ENCODE measurements around the gene CPSF4L. TPM values are rescaled to one million over a fixed set of nuclear protein-coding genes. Genes with fewer than 3 reads are reported as not detected.

CPSF4L gene
- polyA plus RNA-seq, 1 donor (not counting 4 experiments of a cell fraction or from before 2014, with no cell fraction given) = not detected

- Histone ChIP-seq H3K27me3 (ENCODE audit: control insufficient read depth, extremely low read depth, insufficient read depth, low read length) (no peaks in the 10 kb centered on the region), H4K20me1 (ENCODE audit: control insufficient read depth, extremely low read depth, insufficient read depth, low read length) (no peaks in the 10 kb centered on the region), H3K79me2 (ENCODE audit: control insufficient read depth, insufficient read depth, low read length) (peaks cover 21% of the 10 kb centered on the region), H3K9me3 (ENCODE audit: control insufficient read depth, low read depth, low read length) (no peaks in the 10 kb centered on the region), H3K36me3 (ENCODE audit: control insufficient read depth in 2 of 2, extremely low read depth in 1 of 2, insufficient read depth in 2 of 2, low read length in 2 of 2) (peaks cover 9 to 11% of the 10 kb centered on the region in 2 experiments), H3K4me3 (ENCODE audit: control insufficient read depth in 2 of 3, extremely low read depth in 1 of 3, insufficient read depth in 2 of 3, low read depth in 1 of 3, low read length in 3 of 3) (no peak overlapping the region), H3K4me1 (ENCODE audit: control insufficient read depth, extremely low read depth, insufficient read depth, low read length) (no peaks in the 10 kb centered on the region), H2AFZ (ENCODE audit: control insufficient read depth, low read length) (no peak overlapping the region), H3K27ac (ENCODE audit: control insufficient read depth, insufficient read depth, low read length) (no peak overlapping the region), H3K4me2 (ENCODE audit: control insufficient read depth, extremely low read depth, insufficient read depth, low read depth, low read length) (no peak overlapping the region), H3K9ac (ENCODE audit: control insufficient read depth, extremely low read depth, insufficient read depth, low read length) (no peak overlapping the region), H3K9me1 (ENCODE audit: control insufficient read depth, extremely low read depth, insufficient read depth, low read length) (peaks cover 4% of the 10 kb centered on the region)
- dilution Hi-C loops (cut with MboI; ENCODE audit: extremely low pct_ligation_motif_present, low sequenced_read_pairs) = no loop called here
- FAIRE-seq (no peak), DNase-seq (ENCODE audit: low read depth, low spot score) (no peak)
- TF ChIP-seq, protein P1, sequence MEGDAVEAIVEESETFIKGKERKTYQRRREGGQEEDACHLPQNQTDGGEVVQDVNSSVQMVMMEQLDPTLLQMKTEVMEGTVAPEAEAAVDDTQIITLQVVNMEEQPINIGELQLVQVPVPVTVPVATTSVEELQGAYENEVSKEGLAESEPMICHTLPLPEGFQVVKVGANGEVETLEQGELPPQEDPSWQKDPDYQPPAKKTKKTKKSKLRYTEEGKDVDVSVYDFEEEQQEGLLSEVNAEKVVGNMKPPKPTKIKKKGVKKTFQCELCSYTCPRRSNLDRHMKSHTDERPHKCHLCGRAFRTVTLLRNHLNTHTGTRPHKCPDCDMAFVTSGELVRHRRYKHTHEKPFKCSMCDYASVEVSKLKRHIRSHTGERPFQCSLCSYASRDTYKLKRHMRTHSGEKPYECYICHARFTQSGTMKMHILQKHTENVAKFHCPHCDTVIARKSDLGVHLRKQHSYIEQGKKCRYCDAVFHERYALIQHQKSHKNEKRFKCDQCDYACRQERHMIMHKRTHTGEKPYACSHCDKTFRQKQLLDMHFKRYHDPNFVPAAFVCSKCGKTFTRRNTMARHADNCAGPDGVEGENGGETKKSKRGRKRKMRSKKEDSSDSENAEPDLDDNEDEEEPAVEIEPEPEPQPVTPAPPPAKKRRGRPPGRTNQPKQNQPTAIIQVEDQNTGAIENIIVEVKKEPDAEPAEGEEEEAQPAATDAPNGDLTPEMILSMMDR (optimal IDR thresholded peaks at IDR 0.05 in 1 of 3, IDR thresholded peaks at IDR 0.05 in 1 of 3, conservative IDR thresholded peaks at IDR 0.05 in 1 of 3; ENCODE audit: extremely low read depth in 1 of 3, insufficient read depth in 2 of 3, low read length in 3 of 3) = no peak
- no peak for TF ChIP-seq EZH2 (IDR thresholded peaks at IDR 0.05; ENCODE audit: low read length)
Measured at GRCh38 chr17:73214008-73214407, 47.7 kb downstream of the CPSF4L start.

- H3K9me3 ChIP-seq (ENCODE audit: control insufficient read depth, low read depth, low read length) = no peaks in the 10 kb centered on the region
- H3K27me3 ChIP-seq (ENCODE audit: control insufficient read depth, extremely low read depth, insufficient read depth, low read length) = no peaks in the 10 kb centered on the region
- no peak overlapping the region for H3K27ac ChIP-seq (ENCODE audit: control insufficient read depth, insufficient read depth, low read length)
- no peak overlapping the region for H3K9ac ChIP-seq (ENCODE audit: control insufficient read depth, extremely low read depth, insufficient read depth, low read length)
- H3K9me1 ChIP-seq (ENCODE audit: control insufficient read depth, extremely low read depth, insufficient read depth, low read length) = peaks cover 4% of the 10 kb centered on the region
- no peaks in the 10 kb centered on the region for H3K4me1 ChIP-seq (ENCODE audit: control insufficient read depth, extremely low read depth, insufficient read depth, low read length)
- dilution Hi-C loops (cut with MboI; ENCODE audit: extremely low pct_ligation_motif_present, low sequenced_read_pairs) = no loop called here
- FAIRE-seq (no peak), DNase-seq (ENCODE audit: low read depth, low spot score) (no peak)
- H4K20me1 ChIP-seq (ENCODE audit: control insufficient read depth, extremely low read depth, insufficient read depth, low read length) = no peaks in the 10 kb centered on the region
- peaks cover 21% of the 10 kb centered on the region for H3K79me2 ChIP-seq (ENCODE audit: control insufficient read depth, insufficient read depth, low read length)
- H3K4me2 ChIP-seq (ENCODE audit: control insufficient read depth, extremely low read depth, insufficient read depth, low read depth, low read length) = no peak overlapping the region
- H3K36me3 ChIP-seq (ENCODE audit: control insufficient read depth in 2 of 2, extremely low read depth in 1 of 2, insufficient read depth in 2 of 2, low read length in 2 of 2) = peaks cover 21 to 22% of the 10 kb centered on the region in 2 experiments
- H3K4me3 ChIP-seq (ENCODE audit: control insufficient read depth in 2 of 3, extremely low read depth in 1 of 3, insufficient read depth in 2 of 3, low read depth in 1 of 3, low read length in 3 of 3) = no peak overlapping the region
- TF ChIP-seq EZH2 (IDR thresholded peaks at IDR 0.05; ENCODE audit: low read length) = no peak
- TF ChIP-seq, protein P1 (optimal IDR thresholded peaks at IDR 0.05 in 1 of 3, IDR thresholded peaks at IDR 0.05 in 1 of 3, conservative IDR thresholded peaks at IDR 0.05 in 1 of 3; ENCODE audit: extremely low read depth in 1 of 3, insufficient read depth in 2 of 3, low read length in 3 of 3) = no peak
- no peak overlapping the region for H2AFZ ChIP-seq (ENCODE audit: control insufficient read depth, low read length)
Measured at GRCh38 chr17:73211745-73212144, 49.9 kb downstream of the CPSF4L start.
